ENCODE results near the gene MUSTN1.

MUSTN1 gene

DNA sequence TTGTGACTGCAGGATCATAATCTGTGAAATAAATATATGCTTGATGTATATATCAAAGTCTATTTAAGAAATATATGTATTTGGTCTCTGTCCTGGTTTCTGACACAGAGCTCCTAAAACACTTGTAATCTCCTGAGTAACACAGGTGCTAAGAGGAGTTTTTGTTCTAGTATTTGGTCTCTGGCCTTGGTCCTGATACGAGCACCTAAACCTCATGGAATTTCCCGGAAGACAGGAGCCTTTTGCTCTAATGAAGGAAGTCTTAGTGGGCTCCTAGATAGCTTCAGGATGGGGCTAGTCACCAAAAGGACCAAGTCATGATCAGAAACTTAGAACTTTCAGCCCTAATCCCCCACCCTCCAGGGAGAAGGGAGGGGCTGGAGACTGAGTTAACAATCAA is 19.2 kb upstream of the MUSTN1 start:
- DNase-seq (ENCODE audit: low read depth in 2 of 3, low spot score in 2 of 3), result no peak

- DNase-seq (ENCODE audit: low read depth in 2 of 3, low spot score in 2 of 3), result no peak
These were observed 17.6 kb upstream of the MUSTN1 start for GRCh38 chr3:52852419-52852818.

GRCh38 chr3:52851348-52851747 is 16.5 kb upstream of the MUSTN1 start:
- no peak for DNase-seq (ENCODE audit: low read depth in 2 of 3, low spot score in 2 of 3)

DNA sequence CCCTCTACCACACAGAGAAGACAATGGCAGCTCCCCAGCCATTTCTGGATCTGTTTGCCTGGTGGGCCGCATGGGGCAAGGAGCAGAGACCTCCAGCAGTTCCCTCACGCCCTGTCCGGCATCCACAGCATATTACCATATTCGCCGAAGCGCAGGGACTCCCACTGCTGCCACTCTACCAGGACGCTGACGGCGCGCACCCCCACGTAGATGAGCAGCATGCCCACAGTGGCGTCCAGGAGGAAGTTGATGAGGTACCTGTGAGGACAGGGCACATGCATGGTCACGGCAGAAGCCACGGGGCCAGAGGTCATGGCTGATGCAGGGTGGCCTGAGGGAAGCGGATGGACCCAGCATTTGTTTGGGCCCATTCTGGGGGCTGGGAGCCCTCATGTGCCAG is 14.8 kb upstream of the MUSTN1 start:
- DNase-seq (ENCODE audit: low read depth in 2 of 3, low spot score in 2 of 3), result no peak

DNA sequence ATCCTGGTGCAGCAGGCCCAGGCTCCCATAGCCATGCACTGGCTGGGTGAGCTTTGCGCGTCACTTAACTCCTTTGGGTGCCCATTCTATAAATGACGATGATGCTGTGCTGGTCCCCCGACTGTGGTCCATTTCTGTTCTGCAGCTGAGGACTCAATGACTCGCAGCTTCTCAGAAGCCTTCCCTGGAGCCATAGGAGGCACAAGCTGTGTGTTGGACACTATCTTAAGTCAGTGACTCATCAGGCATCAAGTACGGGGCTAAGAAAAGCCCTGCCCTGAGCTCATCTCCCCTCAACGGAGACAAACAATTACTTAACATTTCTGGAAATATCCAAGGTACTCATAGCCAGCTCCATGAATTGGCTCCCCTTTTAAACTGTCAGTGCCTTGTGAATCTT is 13.8 kb upstream of the MUSTN1 start:
- DNase-seq (ENCODE audit: low read depth in 2 of 3, low spot score in 2 of 3), result no peak

- DNase-seq (ENCODE audit: low read depth in 2 of 3, low spot score in 2 of 3), result no peak
These were observed 12.9 kb upstream of the MUSTN1 start for GRCh38 chr3:52847726-52848125.

GRCh38 chr3:52847241-52847640 is 12.4 kb upstream of the MUSTN1 start:
- no peak for DNase-seq (ENCODE audit: low read depth in 2 of 3, low spot score in 2 of 3)

GRCh38 chr3:52846432-52846965 is 11.7 kb upstream of the MUSTN1 start:
- no peak for DNase-seq (ENCODE audit: low read depth in 2 of 3, low spot score in 2 of 3)

- DNase-seq (ENCODE audit: low read depth in 2 of 3, low spot score in 2 of 3), result no peak
These were observed 11.0 kb upstream of the MUSTN1 start for GRCh38 chr3:52845691-52846431.

DNA sequence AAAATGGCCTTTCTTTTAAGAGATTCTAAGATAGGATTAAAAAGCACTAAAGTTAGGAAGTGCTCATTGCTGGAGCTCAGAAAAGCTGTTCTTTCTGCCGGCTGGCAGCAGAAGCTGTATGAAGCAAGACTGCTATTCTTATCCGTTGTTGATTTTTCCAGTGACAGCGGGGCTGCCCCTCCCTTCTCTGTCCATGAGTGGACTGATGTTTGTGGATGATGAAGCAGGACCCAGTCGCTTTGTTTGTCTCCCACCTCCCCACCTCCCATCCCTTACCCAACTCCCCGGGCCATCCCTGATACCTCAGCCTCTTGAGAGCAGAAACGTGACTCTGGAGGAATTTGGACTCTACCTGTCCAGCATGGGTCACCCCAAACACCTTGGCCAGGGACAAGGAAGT is 10.3 kb upstream of the MUSTN1 start:
- DNase-seq (ENCODE audit: low read depth in 2 of 3, low spot score in 2 of 3), result no peak

DNA sequence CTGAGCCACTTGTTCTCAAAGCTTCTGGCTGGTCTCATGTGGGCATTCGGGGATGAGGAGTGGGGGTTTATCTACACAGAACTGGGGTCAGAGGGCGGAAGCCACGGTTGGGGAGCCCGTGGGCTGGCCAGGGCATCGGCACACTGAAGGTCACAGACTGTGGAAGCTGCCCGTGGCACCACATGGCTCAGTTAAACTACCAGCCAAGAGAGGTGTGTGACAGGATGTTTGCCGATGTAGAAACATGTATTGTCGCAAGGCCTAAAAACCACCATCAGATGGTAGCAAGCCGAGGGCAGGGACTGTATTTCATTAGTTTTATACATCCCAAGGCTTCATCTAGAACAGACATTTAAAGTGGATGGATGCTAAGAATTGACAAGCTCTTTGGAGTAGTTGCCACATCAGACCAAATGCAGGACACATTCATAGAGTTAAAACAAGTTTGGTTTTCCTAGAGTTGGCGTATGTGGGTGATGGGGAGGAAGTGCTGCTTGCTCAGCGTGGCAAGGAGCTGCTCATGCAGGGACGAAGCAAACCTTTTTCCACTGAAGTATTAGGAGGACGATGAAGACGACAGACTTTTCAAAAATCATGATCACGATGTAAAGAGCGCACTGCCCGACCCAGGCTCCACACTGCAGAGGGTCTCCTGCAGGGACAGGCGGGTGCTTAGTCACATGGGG is 9.6 kb upstream of the MUSTN1 start:
- DNase-seq (ENCODE audit: low read depth in 2 of 3, low spot score in 2 of 3), result no peak

DNA sequence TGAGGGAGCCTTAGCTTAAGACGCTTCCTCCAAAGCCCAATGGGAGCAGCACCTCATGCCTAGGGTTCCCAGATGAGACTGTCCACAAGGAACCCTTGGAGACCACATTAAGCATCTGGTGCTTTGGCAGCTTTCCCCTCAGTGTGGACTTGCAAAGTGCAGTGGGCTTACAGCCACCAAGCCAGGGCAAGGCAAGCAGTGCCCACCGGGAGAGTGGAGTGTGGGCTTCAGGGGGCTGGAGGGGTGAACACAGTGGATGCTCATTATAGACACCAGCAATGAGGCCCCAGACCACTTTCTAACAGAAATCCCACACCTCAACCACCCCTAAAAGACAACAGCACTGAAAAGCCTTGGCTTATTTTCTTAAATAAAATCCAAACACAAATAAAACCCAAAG is 9.1 kb upstream of the MUSTN1 start:
- no peak for DNase-seq (ENCODE audit: low read depth in 2 of 3, low spot score in 2 of 3)

DNA sequence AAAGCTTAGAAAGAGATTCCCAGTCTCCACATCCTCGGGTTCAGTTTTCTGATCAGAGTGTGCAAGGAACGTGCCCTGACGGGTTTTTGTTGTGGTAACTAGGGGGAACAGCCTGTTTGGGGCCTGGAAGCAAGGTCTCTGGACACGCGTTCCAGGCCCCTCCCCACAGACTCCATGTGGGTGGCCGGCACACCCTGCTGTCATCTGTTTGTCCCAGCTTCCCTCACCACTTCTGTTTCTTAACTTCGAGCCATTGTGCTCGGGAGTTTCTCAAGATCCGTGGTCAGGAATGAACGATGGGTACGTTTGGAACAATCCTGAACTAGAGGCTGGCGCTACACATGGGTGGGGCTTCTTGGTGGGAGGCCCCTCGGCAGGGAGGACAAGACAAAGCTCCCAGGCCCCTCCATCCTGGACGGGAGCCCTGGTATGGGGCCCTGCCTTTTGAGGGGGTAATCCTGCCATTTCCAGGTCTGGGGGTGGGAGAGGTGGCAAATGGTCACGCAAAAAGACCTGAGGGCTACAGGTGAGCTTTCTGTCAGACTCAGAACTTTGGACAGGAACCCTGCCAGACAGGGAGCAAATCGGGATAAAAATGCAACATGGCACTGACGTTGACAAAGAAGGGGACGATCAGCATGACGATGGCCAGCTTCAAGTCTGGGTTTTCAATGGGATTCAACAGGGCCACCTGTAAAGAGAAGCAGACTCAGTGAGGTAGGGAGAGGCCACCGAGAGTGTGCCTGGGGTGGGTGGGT is 8.5 kb upstream of the MUSTN1 start:
- DNase-seq (ENCODE audit: low read depth in 2 of 3, low spot score in 2 of 3), result no peak

- DNase-seq (ENCODE audit: low read depth in 2 of 3, low spot score in 2 of 3), result no peak
These were observed 7.6 kb upstream of the MUSTN1 start for GRCh38 chr3:52842424-52842823.

- no peak for DNase-seq (ENCODE audit: low read depth in 2 of 3, low spot score in 2 of 3)
These were observed 7.1 kb upstream of the MUSTN1 start for GRCh38 chr3:52841981-52842340.

GRCh38 chr3:52841211-52841980 is 6.6 kb upstream of the MUSTN1 start:
- DNase-seq (ENCODE audit: low read depth in 2 of 3, low spot score in 2 of 3), result no peak

GRCh38 chr3:52839892-52840545 is 5.2 kb upstream of the MUSTN1 start:
- DNase-seq (ENCODE audit: low read depth in 2 of 3, low spot score in 2 of 3), result no peak

- DNase-seq (ENCODE audit: low read depth in 2 of 3, low spot score in 2 of 3), result no peak
These were observed 4.4 kb upstream of the MUSTN1 start for GRCh38 chr3:52839268-52839575.

- DNase-seq (ENCODE audit: low read depth in 2 of 3, low spot score in 2 of 3), result no peak
These were observed 3.9 kb upstream of the MUSTN1 start for GRCh38 chr3:52838561-52839267.

DNA sequence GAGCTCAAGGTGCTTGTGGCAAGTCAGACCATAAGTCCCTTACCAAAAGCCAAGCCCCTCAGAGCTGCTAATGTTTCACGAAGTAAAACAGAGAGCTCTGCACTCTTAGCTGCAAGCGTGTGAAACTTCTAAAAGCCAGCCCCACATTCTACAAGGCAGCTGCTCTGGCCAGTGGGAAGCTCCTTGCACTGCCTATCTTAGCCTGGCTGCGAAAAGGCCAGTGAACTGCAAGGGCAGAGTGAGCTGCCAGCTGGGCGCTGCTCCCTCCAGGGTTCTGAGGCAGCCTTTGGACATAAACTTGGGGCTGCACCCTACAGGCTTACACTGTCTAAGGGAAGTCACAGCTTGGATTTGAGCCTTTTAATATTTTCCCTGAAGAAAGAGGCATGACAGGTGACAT is 2.2 kb upstream of the MUSTN1 start:
- no peak for DNase-seq (ENCODE audit: low read depth in 2 of 3, low spot score in 2 of 3)
